Stomach smooth muscle (tissue), 2 donors: Measurements from ENCODE around the gene MOCS1.
"Not testable (repeated sequence)": the region's sequence is repeated elsewhere in the genome, so short reads cannot be mapped to it uniquely, and the experiment has no call there.

Experiments used
- H3K27ac ChIP-seq: one replicate; pipeline ENCODE4 v1.7.0; 2013; ENCODE audit warnings: mild to moderate bottlenecking, low read length, inconsistent platforms
- H3K27me3 ChIP-seq, 2 donors: one replicate each; pipeline ENCODE4 v1.7.0; 2013; ENCODE audit warnings: low read length in 2 of 2; ENCODE audit not compliant: insufficient read depth in 2 of 2, control insufficient read depth in 1 of 2
- H3K36me3 ChIP-seq, 2 donors: one replicate each; pipeline ENCODE4 v1.7.0; 2013; ENCODE audit warnings: low read length in 2 of 2; ENCODE audit not compliant: control insufficient read depth in 2 of 2, insufficient read depth in 2 of 2
- H3K4me1 ChIP-seq: one replicate; pipeline ENCODE4 v1.7.0; 2013; ENCODE audit warnings: low read length; ENCODE audit not compliant: control insufficient read depth, insufficient read depth
- H3K4me3 ChIP-seq, 2 donors: one replicate each; pipeline ENCODE4 v1.7.0; 2013; ENCODE audit warnings: low read length in 2 of 2
- H3K9ac ChIP-seq, 2 donors: one replicate each; pipeline ENCODE4 v1.7.0; 2013; ENCODE audit warnings: low read length in 2 of 2, mild to moderate bottlenecking in 1 of 2
- H3K9me3 ChIP-seq, 2 donors: one replicate each; pipeline ENCODE4 v1.7.0; 2013; ENCODE audit warnings: low read length in 2 of 2; ENCODE audit not compliant: control insufficient read depth in 2 of 2
- donor health status: healthy.
- donor health status: Pancreatic carcinoma.

Gene MOCS1

GRCh38 chr6:39934131-39934757 lies at the start of gene MOCS1:
MOCS1 (minus strand) TSS chr6:39934462; CDS start chr6:39934417, 45 bp downstream.
- Histone ChIP-seq H3K27me3 (no peaks in the 10 kb centered on the region), H3K9ac (peak within 1 kb of the TSS; percentile 29 to 79), H3K4me3 (peak within 1 kb of the TSS; percentile 74 to 86), H3K4me1 (peaks cover 38% of the 10 kb centered on the region), H3K27ac (peak within 1 kb of the TSS; percentile 75), H3K9me3 (no peaks in the 10 kb centered on the region), H3K36me3 (no peaks in the 10 kb centered on the region)

GRCh38 chr6:39984051-39984450 lies 49.8 kb upstream of the MOCS1 start:
- H3K9ac ChIP-seq: no peak overlapping the region
- H3K27me3 ChIP-seq: no peaks in the 10 kb centered on the region
- H3K4me3 ChIP-seq: no peak overlapping the region
- no peak overlapping the region for H3K27ac ChIP-seq
- H3K36me3 ChIP-seq: no peaks in the 10 kb centered on the region
- no peaks in the 10 kb centered on the region for H3K9me3 ChIP-seq
- peaks cover 14% of the 10 kb centered on the region for H3K4me1 ChIP-seq

- no peaks in the 10 kb centered on the region for H3K27me3 ChIP-seq
- no peak overlapping the region for H3K9ac ChIP-seq
- peaks cover 14% of the 10 kb centered on the region for H3K4me1 ChIP-seq
- H3K27ac ChIP-seq: no peak overlapping the region
- no peak overlapping the region for H3K4me3 ChIP-seq
- H3K9me3 ChIP-seq: no peaks in the 10 kb centered on the region
- H3K36me3 ChIP-seq: no peaks in the 10 kb centered on the region
Observed at GRCh38 chr6:39983193-39983592, 48.9 kb upstream of the MOCS1 start.

- Histone ChIP-seq H3K27ac (no peak overlapping the region), H3K36me3 (no peaks in the 10 kb centered on the region), H3K27me3 (no peaks in the 10 kb centered on the region), H3K4me1 (peaks cover 14% of the 10 kb centered on the region), H3K9ac (no peak overlapping the region), H3K4me3 (no peak overlapping the region), H3K9me3 (no peaks in the 10 kb centered on the region)
Observed at GRCh38 chr6:39982720-39983119, 48.5 kb upstream of the MOCS1 start.

GRCh38 chr6:39980839-39981580 lies 46.7 kb upstream of the MOCS1 start:
- Histone ChIP-seq H3K4me3 (no peak overlapping the region), H3K4me1 (peaks cover 14% of the 10 kb centered on the region), H3K27me3 (no peaks in the 10 kb centered on the region), H3K36me3 (no peaks in the 10 kb centered on the region), H3K9ac (no peak overlapping the region), H3K9me3 (no peaks in the 10 kb centered on the region), H3K27ac (no peak overlapping the region)

GRCh38 chr6:39979461-39980328 lies 45.4 kb upstream of the MOCS1 start:
- peaks cover 0 to 2% of the 10 kb centered on the region in 2 donors for H3K27me3 ChIP-seq
- H3K4me1 ChIP-seq: peaks cover 14% of the 10 kb centered on the region
- H3K36me3 ChIP-seq: no peaks in the 10 kb centered on the region
- H3K4me3 ChIP-seq: no peak overlapping the region
- H3K9ac ChIP-seq: no peak overlapping the region
- H3K9me3 ChIP-seq: no peaks in the 10 kb centered on the region
- no peak overlapping the region for H3K27ac ChIP-seq

- Histone ChIP-seq H3K9me3 (no peaks in the 10 kb centered on the region), H3K27me3 (peaks cover 0 to 2% of the 10 kb centered on the region in 2 donors), H3K36me3 (no peaks in the 10 kb centered on the region), H3K4me3 (no peak overlapping the region), H3K4me1 (peaks cover 14% of the 10 kb centered on the region), H3K9ac (no peak overlapping the region), H3K27ac (no peak overlapping the region)
Observed at GRCh38 chr6:39978240-39978639, 44.0 kb upstream of the MOCS1 start.

GRCh38 chr6:39973661-39974060 lies 39.4 kb upstream of the MOCS1 start:
- Histone ChIP-seq H3K27me3 (peaks cover 0 to 2% of the 10 kb centered on the region in 2 donors), H3K9ac (no peak overlapping the region), H3K4me1 (no peaks in the 10 kb centered on the region), H3K36me3 (no peaks in the 10 kb centered on the region), H3K27ac (no peak overlapping the region), H3K4me3 (no peak overlapping the region), H3K9me3 (no peaks in the 10 kb centered on the region)

GRCh38 chr6:39972717-39973116 lies 38.5 kb upstream of the MOCS1 start:
- not testable (repeated sequence) for H3K27ac ChIP-seq, H3K9me3 ChIP-seq, H3K4me3 ChIP-seq, H3K9ac ChIP-seq, H3K4me1 ChIP-seq, H3K27me3 ChIP-seq, H3K36me3 ChIP-seq

- not testable (repeated sequence) for H3K4me1 ChIP-seq, H3K9ac ChIP-seq
Observed at GRCh38 chr6:39971131-39971530, 36.9 kb upstream of the MOCS1 start.

More at GRCh38 chr6:39971131-39971530, 36.9 kb upstream of the MOCS1 start:
- not testable (repeated sequence) for H3K27me3 ChIP-seq, H3K9me3 ChIP-seq, H3K36me3 ChIP-seq, H3K27ac ChIP-seq, H3K4me3 ChIP-seq
